ENCODE measurements around the gene FIZ1. TPM values are rescaled to one million over a fixed set of nuclear protein-coding genes. Genes with fewer than 3 reads are reported as not detected.

The FIZ1 gene
- total and polyA plus RNA-seq, 2 of the 4 experiments (the other 2 are of a cell fraction): 1.3 to 5.9 TPM

GRCh38 chr19:55603581-55604292, 4.4 kb upstream of the FIZ1 start:
- H4K8ac ChIP-seq (ENCODE audit: low read depth in 2 of 2, low read length in 2 of 2): no peak overlapping the region; a peak in 1 of 4 replicates
- H2AK9ac ChIP-seq (replicated peaks; ENCODE audit: low read depth, low read length, poor library complexity): peak overlapping the region; percentile 81
- no peak overlapping the region for H4K91ac ChIP-seq (ENCODE audit: insufficient read depth, low read depth, low read length)
- H3K56ac ChIP-seq (ENCODE audit: extremely low read depth, insufficient read depth, low read length): no peak overlapping the region
- no peak overlapping the region for H2BK5ac ChIP-seq (ENCODE audit: low read depth, low read length, poor library complexity, severe bottlenecking)
- no peaks in the 10 kb centered on the region for H3K27me3 ChIP-seq (ENCODE audit: control insufficient read depth, insufficient read depth, low read length)
- H3K4ac ChIP-seq (ENCODE audit: low read depth, low read length): no peak overlapping the region
- ChIA-PET POLR2A (ENCODE audit: unreplicated experiment) (no interaction called here), CTCF (no interaction called here)
- H2BK20ac ChIP-seq (ENCODE audit: low read depth, low read length): no peak overlapping the region
- no peak for ATAC-seq (ENCODE audit: low read depth)
- H3K9ac ChIP-seq (ENCODE audit: low read depth, low read length): no peak overlapping the region
- H3K9me1 ChIP-seq (ENCODE audit: insufficient read depth, low read length): peaks cover 8% of the 10 kb centered on the region; the same call in 1 of the 2 replicates
- H3K79me1 ChIP-seq (ENCODE audit: low read depth in 1 of 2, low read length in 2 of 2): peaks cover 27 to 49% of the 10 kb centered on the region in 2 experiments
- in situ Hi-C loops (cut with MboI; ENCODE audit: low sequenced_read_pairs): no loop called here
- no peak for TF ChIP-seq MXI1 (IDR thresholded peaks at IDR 0.05; ENCODE audit: borderline replicate concordance, low read depth, low read length)
- TF ChIP-seq BHLHE40 (IDR thresholded peaks at IDR 0.05; ENCODE audit: low read depth, low read length): no peak
- TF ChIP-seq MAZ (IDR thresholded peaks at IDR 0.05; ENCODE audit: borderline replicate concordance, low read depth, low read length): no peak
- no peak for TF ChIP-seq POLR2A (IDR thresholded peaks at IDR 0.05; ENCODE audit: low read depth, low read length)
- no peak for TF ChIP-seq SMC3 (IDR thresholded peaks at IDR 0.05; ENCODE audit: low read depth, low read length)
- TF ChIP-seq RAD21 (IDR thresholded peaks at IDR 0.05; ENCODE audit: low read length): no peak
- no peak for TF ChIP-seq CTCF (conservative IDR thresholded peaks at IDR 0.05; ENCODE audit: low read depth, low read length)
- no peak for TF ChIP-seq NFE2L2 (IDR thresholded peaks at IDR 0.05; ENCODE audit: low read depth, low read length)
- TF ChIP-seq, protein P1, sequence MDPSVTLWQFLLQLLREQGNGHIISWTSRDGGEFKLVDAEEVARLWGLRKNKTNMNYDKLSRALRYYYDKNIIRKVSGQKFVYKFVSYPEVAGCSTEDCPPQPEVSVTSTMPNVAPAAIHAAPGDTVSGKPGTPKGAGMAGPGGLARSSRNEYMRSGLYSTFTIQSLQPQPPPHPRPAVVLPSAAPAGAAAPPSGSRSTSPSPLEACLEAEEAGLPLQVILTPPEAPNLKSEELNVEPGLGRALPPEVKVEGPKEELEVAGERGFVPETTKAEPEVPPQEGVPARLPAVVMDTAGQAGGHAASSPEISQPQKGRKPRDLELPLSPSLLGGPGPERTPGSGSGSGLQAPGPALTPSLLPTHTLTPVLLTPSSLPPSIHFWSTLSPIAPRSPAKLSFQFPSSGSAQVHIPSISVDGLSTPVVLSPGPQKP (IDR thresholded peaks at IDR 0.05; ENCODE audit: borderline replicate concordance, low read depth, low read length): no peak
- no peak for TF ChIP-seq RCOR1 (IDR thresholded peaks at IDR 0.05; ENCODE audit: insufficient replicate concordance, low read length)
- no peak for TF ChIP-seq MAFK (IDR thresholded peaks at IDR 0.05; ENCODE audit: low read depth, low read length)
- no peak for TF ChIP-seq FOS (IDR thresholded peaks at IDR 0.05; ENCODE audit: low read depth, low read length)
- TF ChIP-seq RFX5 (IDR thresholded peaks at IDR 0.05; ENCODE audit: low read depth, low read length): no peak
- H4K20me1 ChIP-seq (ENCODE audit: insufficient read depth, low read length): peaks cover 24% of the 10 kb centered on the region; the same call in 1 of the 2 replicates
- H2AK5ac ChIP-seq (ENCODE audit: low read depth, low read length): no peak overlapping the region
- no peak overlapping the region for H3K14ac ChIP-seq (replicated peaks; ENCODE audit: low read depth, low read length)
- no peak overlapping the region for H2BK15ac ChIP-seq (ENCODE audit: low read depth, low read length)
- BruUV-seq (replicated peaks): no TSS peak
- no peak overlapping the region for H2AFZ ChIP-seq (replicated peaks; ENCODE audit: low read length, poor library complexity)
- H3K4me2 ChIP-seq (ENCODE audit: low read depth, low read length): no peak overlapping the region
- dilution Hi-C loops (cut with HindIII; ENCODE audit: low sequenced_read_pairs, unreplicated experiment): no loop called here
- H4K5ac ChIP-seq (ENCODE audit: low read depth, low read length): no peak overlapping the region
- H3K27ac ChIP-seq (ENCODE audit: insufficient read depth, low read length): no peak overlapping the region
- H3K23ac ChIP-seq (ENCODE audit: low read depth, low read length): no peak overlapping the region
- no peak for DNase-seq
- no peak overlapping the region for H3K4me3 ChIP-seq (ENCODE audit: insufficient read depth, low read depth, low read length)
- H3K36me3 ChIP-seq (ENCODE audit: control insufficient read depth, insufficient read depth, low read length): peaks cover 2% of the 10 kb centered on the region; the same call in 1 of the 2 replicates
- 84 to 100% methylated on average over 2 to 10 of the region's 22 CpGs for WGBS, 2 experiments (ENCODE audit: extremely low coverage in 2 of 2, insufficient read length in 1 of 2)
- H3K18ac ChIP-seq (ENCODE audit: low read depth, low read length): no peak overlapping the region
- no peaks in the 10 kb centered on the region for H3K9me3 ChIP-seq (ENCODE audit: control insufficient read depth, insufficient read depth, low read length)
- H2BK120ac ChIP-seq (ENCODE audit: low read depth, low read length): no peak overlapping the region
- intact Hi-C loops (cut with micrococcal nuclease): no loop called here
- peaks cover 9% of the 10 kb centered on the region for H3K4me1 ChIP-seq (ENCODE audit: control insufficient read depth, insufficient read depth, low read length)
